SK-N-MC (cell line): ENCODE measurements around the gene PLA2G4F.

Experiments
- DNase-seq: peaks from one replicate; pipeline ENCODE4 v3.0.0-alpha.2; 2011; ENCODE audit warnings: low read depth, low spot score
- H3K27ac ChIP-seq: fragments of 200-600 bp; sonication (generic); 2 replicates; pipeline ENCODE4 v1.5.1; 2016; ENCODE audit warnings: mixed run types
- H3K36me3 ChIP-seq: fragments of 200-600 bp; sonication (generic); 2 replicates; pipeline ENCODE4 v1.6.1; 2017; ENCODE audit warnings: antibody characterized with exemption, low read length, mixed read lengths; ENCODE audit not compliant: insufficient read depth
- H3K4me3 ChIP-seq: fragments of 200-600 bp; sonication (generic); 2 replicates; pipeline ENCODE4 v1.5.1; 2016
- H3K9ac ChIP-seq: fragments of 200-600 bp; sonication (generic); 2 replicates; pipeline ENCODE4 v1.8.0; 2017; ENCODE audit warnings: mixed run types, mixed read lengths; ENCODE audit not compliant: insufficient read length
- H3K9me3 ChIP-seq: fragments of 200-600 bp; sonication (generic); 2 replicates; pipeline ENCODE4 v1.6.1; 2017; ENCODE audit warnings: low read depth, mild to moderate bottlenecking, antibody characterized with exemption, low read length, moderate library complexity, mixed read lengths
- EZH2 ChIP-seq: fragments of 200-600 bp; sonication (generic); IDR thresholded peaks from one replicate; pipeline ENCODE4 v1.6.1; 2017; ENCODE audit warnings: antibody characterized with exemption
- FOXP2 ChIP-seq: optimal IDR thresholded peaks from 2 replicates; pipeline ENCODE3; 2011; ENCODE audit warnings: mild to moderate bottlenecking, moderate library complexity; ENCODE audit not compliant: insufficient read depth; ENCODE audit errors: extremely low read length, control extremely low read depth
- POLR2AphosphoS5 ChIP-seq: IDR thresholded peaks from 2 replicates; pipeline ENCODE4 v1.6.1; 2012; ENCODE audit warnings: mild to moderate bottlenecking, low read depth, low read length, borderline replicate concordance

Gene PLA2G4F

GRCh38 chr15:42160136-42160535, 3.7 kb upstream of the PLA2G4F start:
- Histone ChIP-seq H3K4me3 (no peak overlapping the region), H3K9ac (no peak overlapping the region), H3K36me3 (peaks cover 48% of the 10 kb centered on the region; the same call in 1 of the 2 replicates), H3K9me3 (no peaks in the 10 kb centered on the region), H3K27ac (no peak overlapping the region)
- DNase-seq, result no peak
- TF ChIP-seq EZH2, result no peak
- no peak for TF ChIP-seq FOXP2
- no peak for TF ChIP-seq POLR2AphosphoS5

DNA sequence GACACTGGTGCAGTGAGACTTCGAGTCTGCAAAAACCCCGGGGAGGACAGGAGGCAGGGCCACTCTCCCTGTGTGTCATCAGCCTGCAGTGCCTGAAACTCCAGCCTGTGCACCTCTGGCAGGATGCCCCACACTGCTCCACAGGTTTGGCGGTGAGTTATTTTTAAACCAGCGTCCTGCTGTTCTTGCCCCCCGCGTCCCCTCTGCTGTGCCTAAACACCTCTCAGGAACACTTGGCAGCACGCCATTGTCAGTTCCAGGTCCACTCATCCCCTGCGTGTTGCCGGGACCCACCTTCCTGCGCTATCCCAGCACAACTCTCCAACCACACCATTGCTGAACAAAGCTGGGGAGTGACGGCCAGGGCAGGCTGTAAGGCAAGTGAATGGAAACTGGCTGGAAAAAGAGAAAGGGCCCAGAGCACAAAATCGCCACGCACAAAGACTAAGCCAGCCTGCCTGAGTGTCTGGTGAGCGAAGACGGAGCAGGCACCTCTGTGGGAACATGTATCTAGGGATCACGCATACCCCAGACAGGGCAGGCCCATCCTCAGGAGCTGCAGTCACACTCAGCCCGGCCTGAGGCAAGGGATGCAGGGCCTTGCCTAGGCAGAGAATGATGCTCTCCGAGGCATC, 3.1 kb upstream of the PLA2G4F start:
- Histone ChIP-seq H3K9ac (no peak overlapping the region), H3K27ac (no peak overlapping the region), H3K4me3 (no peak overlapping the region), H3K36me3 (peaks cover 42% of the 10 kb centered on the region; the same call in 1 of the 2 replicates), H3K9me3 (no peaks in the 10 kb centered on the region)
- no peak for TF ChIP-seq FOXP2
- no peak for DNase-seq

DNA sequence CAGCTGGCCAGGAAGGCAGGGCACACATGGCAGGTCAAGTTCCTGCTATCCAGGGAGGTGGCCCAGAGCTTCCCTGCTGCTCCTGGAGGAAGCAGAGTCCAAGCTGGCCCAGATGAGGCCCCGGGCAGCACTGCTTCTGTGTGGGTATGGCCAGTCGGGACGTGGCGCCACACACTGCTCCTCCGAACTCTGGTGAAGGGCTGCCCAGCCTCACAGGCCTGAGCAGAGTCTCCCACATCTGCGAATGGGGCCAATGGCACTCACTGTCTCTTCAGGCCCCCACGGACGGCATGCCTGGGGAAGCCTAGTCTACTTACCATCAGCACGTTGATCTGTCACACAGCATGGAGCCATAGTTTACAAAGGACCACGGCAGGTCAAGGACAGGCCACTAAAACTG, 2.5 kb upstream of the PLA2G4F start:
- no peak for DNase-seq
- TF ChIP-seq FOXP2, result no peak
- no peak for TF ChIP-seq POLR2AphosphoS5
- no peak for TF ChIP-seq EZH2
- Histone ChIP-seq H3K9me3 (no peaks in the 10 kb centered on the region), H3K27ac (no peak overlapping the region), H3K36me3 (peaks cover 40% of the 10 kb centered on the region; the same call in 1 of the 2 replicates), H3K4me3 (no peak overlapping the region), H3K9ac (no peak overlapping the region)

DNA sequence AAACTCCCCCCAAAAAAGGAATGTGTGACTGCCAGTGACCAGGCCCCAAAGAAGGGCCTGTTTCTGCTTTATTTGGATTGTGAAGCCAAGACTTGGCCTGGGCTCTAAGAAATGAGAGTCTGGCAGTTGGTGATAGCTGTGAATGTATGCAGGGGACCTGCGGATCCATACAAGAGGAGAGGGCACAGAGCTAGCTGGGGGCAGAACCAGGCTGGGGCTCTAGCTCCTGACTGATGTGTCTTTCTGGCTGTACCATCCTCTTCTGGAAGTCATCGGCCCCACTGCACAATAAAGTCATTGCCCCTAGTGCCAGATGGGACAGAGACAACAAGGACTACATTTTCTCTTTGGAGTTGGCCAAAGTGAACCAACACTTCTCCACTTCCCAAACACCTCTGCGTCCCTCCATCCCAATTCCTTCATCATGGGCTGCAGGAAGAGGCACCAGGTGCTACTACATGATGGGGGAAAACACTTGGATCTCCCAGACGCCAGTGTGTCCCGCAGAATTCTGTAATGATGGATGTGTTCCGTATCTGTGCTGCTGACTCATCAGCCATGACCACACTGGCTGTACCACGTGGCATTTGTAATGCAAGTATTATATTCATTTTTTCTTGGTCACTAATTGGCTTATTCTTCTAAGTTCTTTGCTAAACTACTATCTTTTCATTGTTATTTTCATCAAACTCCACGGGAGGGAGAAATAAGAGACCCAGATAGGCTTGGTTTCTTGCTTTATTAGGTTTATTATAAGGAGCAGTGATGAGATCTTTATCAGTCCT, 1.7 kb upstream of the PLA2G4F start:
- no peak overlapping the region for H3K27ac ChIP-seq
- no peak for TF ChIP-seq FOXP2
- no peak for TF ChIP-seq POLR2AphosphoS5
- no peak for TF ChIP-seq EZH2

GRCh38 chr15:42157381-42157780, 945 bp upstream of the PLA2G4F start:
- no peak overlapping the region for H3K27ac ChIP-seq
- no peak for TF ChIP-seq POLR2AphosphoS5
- no peak for TF ChIP-seq FOXP2
- no peak for TF ChIP-seq EZH2
- no peak for DNase-seq
- H3K36me3 ChIP-seq, result peaks cover 26% of the 10 kb centered on the region; the same call in 1 of the 2 replicates
- no peak overlapping the region for H3K4me3 ChIP-seq
- no peaks in the 10 kb centered on the region for H3K9me3 ChIP-seq
- no peak overlapping the region for H3K9ac ChIP-seq

More for the DNA sequence above, 1.7 kb upstream of the PLA2G4F start:
- no peak for DNase-seq
- H3K4me3 ChIP-seq, result no peak overlapping the region
- no peak overlapping the region for H3K9ac ChIP-seq
- no peaks in the 10 kb centered on the region for H3K9me3 ChIP-seq
- peaks cover 32% of the 10 kb centered on the region; the same call in 1 of the 2 replicates for H3K36me3 ChIP-seq

GRCh38 chr15:42155546-42156242, 742 bp downstream of the PLA2G4F start:
- no peak for TF ChIP-seq FOXP2
- TF ChIP-seq POLR2AphosphoS5, result no peak
- H3K4me3 ChIP-seq, result no peak overlapping the region
- no peak overlapping the region for H3K27ac ChIP-seq
- H3K9me3 ChIP-seq, result no peaks in the 10 kb centered on the region
- H3K36me3 ChIP-seq, result peaks cover 10% of the 10 kb centered on the region; the same call in 1 of the 2 replicates
- no peak for DNase-seq
- H3K9ac ChIP-seq, result no peak overlapping the region

- no peak for DNase-seq
- Histone ChIP-seq H3K4me3 (no peak overlapping the region), H3K9ac (no peak overlapping the region), H3K36me3 (peaks cover 2% of the 10 kb centered on the region; the same call in 1 of the 2 replicates), H3K9me3 (no peaks in the 10 kb centered on the region), H3K27ac (no peak overlapping the region)
- no peak for TF ChIP-seq POLR2AphosphoS5
- TF ChIP-seq EZH2, result no peak
- TF ChIP-seq FOXP2, result no peak
Observed at GRCh38 chr15:42154956-42155355, 1.5 kb downstream of the PLA2G4F start.

DNA sequence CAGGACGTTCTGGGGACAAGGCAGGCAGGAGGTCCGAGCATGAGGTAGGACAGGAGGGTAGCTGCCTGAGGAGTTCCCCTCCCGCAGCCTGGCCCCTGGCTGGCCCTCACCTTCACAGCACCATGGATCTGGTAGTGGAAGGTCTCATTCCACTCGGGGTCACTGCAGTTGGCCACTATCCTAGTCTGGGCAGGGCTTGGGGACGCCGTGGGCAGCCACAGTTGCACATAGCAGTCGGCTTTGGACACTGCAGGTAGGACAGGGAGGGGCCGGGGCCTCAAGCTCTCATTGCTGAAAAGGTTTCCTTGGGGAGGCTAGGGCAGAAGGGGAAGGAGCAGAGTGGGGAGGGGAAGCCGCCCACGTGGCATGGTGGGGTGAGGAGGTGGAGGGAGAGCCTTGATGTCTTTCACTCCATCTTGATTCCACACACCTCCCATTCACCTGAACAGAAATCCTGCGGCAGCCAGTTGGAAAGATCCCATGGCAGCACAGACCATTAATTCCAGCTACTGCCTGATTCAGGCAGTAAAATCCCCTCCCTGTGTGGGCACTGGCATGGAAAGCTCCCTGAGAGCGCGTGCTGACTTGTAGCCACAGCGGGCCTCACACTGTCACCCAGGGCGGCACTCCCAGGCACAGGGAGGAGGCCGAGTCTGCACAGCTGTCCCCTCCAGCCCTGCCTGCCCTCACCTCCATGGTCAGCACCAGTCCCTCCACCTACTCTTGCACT, 2.1 kb downstream of the PLA2G4F start:
- Histone ChIP-seq H3K9me3 (no peaks in the 10 kb centered on the region), H3K27ac (no peak overlapping the region), H3K9ac (no peak overlapping the region), H3K36me3 (no peaks in the 10 kb centered on the region; the same call in 1 of the 2 replicates), H3K4me3 (no peak overlapping the region)
- no peak for TF ChIP-seq EZH2
- no peak for TF ChIP-seq FOXP2
- TF ChIP-seq POLR2AphosphoS5, result no peak
- no peak for DNase-seq
